ENCODE data around the gene CDK11B.
"Not testable (repeated sequence)": the region's sequence is repeated elsewhere in the genome, so short reads cannot be mapped to it uniquely, and the experiment has no call there.

Gene CDK11B

GRCh38 chr1:1662392-1662791 is 3.6 kb upstream of the CDK11B start:
- not testable (repeated sequence) for DNase-seq (ENCODE audit: low read depth in 2 of 2)

GRCh38 chr1:1648265-1648664 is 10.5 kb downstream of the CDK11B start:
- DNase-seq (ENCODE audit: low read depth in 2 of 2), result not testable (repeated sequence)

- DNase-seq (ENCODE audit: low read depth in 2 of 2), result not testable (repeated sequence)
Observed at GRCh38 chr1:1647567-1648241, 11.1 kb downstream of the CDK11B start.

- DNase-seq (ENCODE audit: low read depth in 2 of 2), result not testable (repeated sequence)
Observed at GRCh38 chr1:1646326-1646725, 12.5 kb downstream of the CDK11B start.

GRCh38 chr1:1640711-1641461 is 17.9 kb downstream of the CDK11B start:
- DNase-seq (ENCODE audit: low read depth in 2 of 2), result not testable (repeated sequence)

- not testable (repeated sequence) for DNase-seq (ENCODE audit: low read depth in 2 of 2)
Observed at GRCh38 chr1:1640081-1640480, 18.7 kb downstream of the CDK11B start.

- not testable (repeated sequence) for DNase-seq (ENCODE audit: low read depth in 2 of 2)
Observed at GRCh38 chr1:1639368-1639767, 19.4 kb downstream of the CDK11B start.

- DNase-seq (ENCODE audit: low read depth in 2 of 2), result not testable (repeated sequence)
Observed at GRCh38 chr1:1638528-1638927, 20.3 kb downstream of the CDK11B start.

GRCh38 chr1:1637479-1637875 is 21.3 kb downstream of the CDK11B start:
- not testable (repeated sequence) for DNase-seq (ENCODE audit: low read depth in 2 of 2)

GRCh38 chr1:1636621-1637478 is 22.0 kb downstream of the CDK11B start:
- not testable (repeated sequence) for DNase-seq (ENCODE audit: low read depth in 2 of 2)

- DNase-seq (ENCODE audit: low read depth in 2 of 2), result not testable (repeated sequence)
Observed at GRCh38 chr1:1634613-1635012, 24.2 kb downstream of the CDK11B start.

- not testable (repeated sequence) for DNase-seq (ENCODE audit: low read depth in 2 of 2)
Observed at GRCh38 chr1:1633409-1633808, 25.4 kb downstream of the CDK11B start.

- DNase-seq (ENCODE audit: low read depth in 2 of 2), result no peak
Observed at GRCh38 chr1:1631782-1632420, 26.9 kb downstream of the CDK11B start, which contains the start of gene MMP23B. Gene MMP23B, plus strand, starts transcription at chr1:1632173. Its CDS starts 46 bp downstream, at chr1:1632219.

- DNase-seq (ENCODE audit: low read depth in 2 of 2), result no peak
Observed at GRCh38 chr1:1630965-1631781, 27.6 kb downstream of the CDK11B start.

- DNase-seq (ENCODE audit: low read depth in 2 of 2), result peak; percentile 72 to 92
Observed at GRCh38 chr1:1630191-1630964, 28.4 kb downstream of the CDK11B start.

GRCh38 chr1:1629430-1630190 is 29.2 kb downstream of the CDK11B start:
- no peak for DNase-seq (ENCODE audit: low read depth in 2 of 2)

- no peak for DNase-seq (ENCODE audit: low read depth in 2 of 2)
Observed at GRCh38 chr1:1628754-1629429, 29.9 kb downstream of the CDK11B start.

Measured in stimulated activated CD4-positive, alpha-beta T cell treated with anti-CD3 and anti-CD28 coated beads, Interleukin-1b, Interleukin-23, amount 100 ng/mL, for 1 hour (primary cell).